ENCODE results near the gene PROCA1. TPM values are rescaled to one million over a fixed set of nuclear protein-coding genes. Genes with fewer than 3 reads are reported as not detected.
A peak's percentile ranks its signal among the peaks of the same experiment; 100 is the strongest.

PROCA1 gene
- total RNA-seq, 2 experiments from 2014 or later, result 2.1 to 3.1 TPM

DNA sequence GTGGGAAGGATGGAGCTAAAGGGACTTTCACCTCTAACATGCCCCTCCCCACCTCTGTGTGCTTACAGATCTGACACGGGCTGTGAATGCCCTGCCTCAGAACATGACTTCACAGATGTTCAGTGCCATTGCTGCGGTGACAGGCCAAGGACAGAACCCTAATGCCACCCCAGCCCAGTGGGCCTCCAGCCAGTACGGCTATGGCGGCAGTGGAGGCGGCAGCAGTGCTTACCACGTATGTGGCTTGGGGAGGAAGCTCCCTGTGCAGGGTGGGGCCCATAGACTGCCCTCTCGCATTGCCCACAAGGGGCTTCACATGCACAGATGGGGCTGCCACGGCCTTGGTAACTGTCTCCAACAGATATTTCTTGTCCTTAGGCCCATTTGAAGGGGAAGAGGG, 11.4 kb downstream of the PROCA1 start:
- intact Hi-C loops (cut with micrococcal nuclease), result no loop called here
- no peaks in the 10 kb centered on the region for H3K27me3 Mint-ChIP-seq (ENCODE audit: low read depth)
- H3K4me3 Mint-ChIP-seq, result no peak overlapping the region
- H3K36me3 Mint-ChIP-seq (ENCODE audit: low read depth), result peaks cover 39% of the 10 kb centered on the region
- no peaks in the 10 kb centered on the region for H3K9me3 Mint-ChIP-seq
- no peak overlapping the region for H3K27ac Mint-ChIP-seq
- CTCF ChIA-PET, result no interaction called here
- no peak for DNase-seq
- H3K4me1 Mint-ChIP-seq (ENCODE audit: low read depth), result no peaks in the 10 kb centered on the region

DNA sequence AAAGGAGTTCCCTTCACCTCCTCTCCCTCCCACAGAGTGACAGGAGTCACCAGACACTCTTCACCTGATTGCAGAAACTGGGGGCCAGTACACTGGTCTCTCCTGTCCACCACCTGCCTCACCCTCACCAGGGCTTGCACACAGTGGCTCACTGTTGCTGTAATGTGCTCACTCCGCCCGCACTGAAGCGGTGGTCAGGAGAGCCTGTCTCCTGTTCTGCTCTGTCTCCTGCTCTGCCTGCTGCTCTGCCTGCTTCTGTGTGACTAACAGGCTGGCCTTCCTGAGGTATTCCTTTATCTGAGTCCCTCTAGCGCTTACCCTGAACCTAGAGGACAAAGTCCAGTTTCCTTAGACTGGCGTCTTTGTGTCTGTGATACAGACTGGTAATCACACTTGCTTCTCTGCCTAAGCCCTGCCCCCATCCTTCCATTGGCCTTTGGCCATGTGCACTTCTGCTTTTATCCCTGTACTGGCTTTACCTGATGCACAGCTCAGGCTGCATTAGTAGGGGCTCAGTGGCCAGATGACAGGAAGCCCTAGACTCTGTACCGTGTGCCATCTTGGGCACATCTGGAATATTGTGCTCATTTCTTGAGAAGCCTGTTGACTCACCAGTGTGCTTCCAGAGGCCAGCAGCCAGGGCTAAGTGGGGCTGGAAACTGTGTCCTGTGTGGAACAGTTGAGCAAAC, 13.3 kb downstream of the PROCA1 start:
- DNase-seq, result no peak
- Mint-ChIP-seq H3K4me1 (ENCODE audit: low read depth) (no peaks in the 10 kb centered on the region), H3K27ac (peak overlapping the region; percentile 18), H3K27me3 (ENCODE audit: low read depth) (no peaks in the 10 kb centered on the region), H3K4me3 (no peak overlapping the region), H3K9me3 (no peaks in the 10 kb centered on the region), H3K36me3 (ENCODE audit: low read depth) (peaks cover 47% of the 10 kb centered on the region)
- CTCF ChIA-PET, result no interaction called here
- intact Hi-C loops (cut with micrococcal nuclease), result no loop called here

DNA sequence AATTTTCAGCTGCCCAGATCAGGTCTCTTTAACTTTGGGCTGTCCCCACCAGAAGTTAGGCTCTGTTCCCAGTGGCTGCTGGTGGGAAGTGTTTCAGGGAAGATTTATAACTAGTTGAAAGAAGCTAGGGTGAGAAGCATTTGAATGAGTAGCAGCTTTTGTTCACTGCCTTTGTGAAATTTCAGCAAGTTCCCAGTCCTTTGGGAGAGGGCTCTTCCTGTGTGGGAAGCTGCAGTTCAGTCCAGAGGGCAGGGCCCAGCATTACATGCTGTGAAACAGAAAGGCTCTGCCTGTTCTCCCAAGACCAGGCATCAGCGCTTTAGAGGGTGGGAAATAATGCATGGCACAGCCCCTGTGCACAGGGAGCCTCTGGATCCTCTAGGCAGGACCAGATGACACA, 17.8 kb downstream of the PROCA1 start:
- Mint-ChIP-seq H3K4me3 (no peak overlapping the region), H3K27me3 (ENCODE audit: low read depth) (no peaks in the 10 kb centered on the region), H3K36me3 (ENCODE audit: low read depth) (peaks cover 52% of the 10 kb centered on the region), H3K27ac (no peak overlapping the region), H3K4me1 (ENCODE audit: low read depth) (no peaks in the 10 kb centered on the region), H3K9me3 (no peaks in the 10 kb centered on the region)
- intact Hi-C loops (cut with micrococcal nuclease), result no loop called here
- no peak for DNase-seq
- CTCF ChIA-PET, result interaction anchor here (2.0 kb wide), 1 partner anchor 47 kb away, joined by 6 read pairs; no protein-coding TSS in a partner anchor

DNA sequence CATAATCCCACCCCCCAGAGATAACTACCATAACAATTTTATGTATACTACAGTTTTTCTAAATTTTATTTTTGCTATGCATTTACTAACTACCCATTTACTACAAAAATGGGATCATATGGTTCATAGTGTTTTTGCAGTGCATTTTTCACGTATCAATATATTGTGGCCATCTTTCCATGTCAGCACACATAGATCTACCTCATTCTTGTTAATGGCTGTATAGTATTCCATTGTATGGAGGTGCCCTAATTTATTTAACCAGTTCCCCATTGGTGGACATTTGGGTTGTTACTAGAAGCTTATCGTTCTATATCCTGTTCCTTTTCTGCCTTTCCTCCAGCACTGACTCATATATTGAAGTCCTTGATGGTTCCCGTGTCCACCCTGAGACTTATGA, 22.7 kb downstream of the PROCA1 start:
- Mint-ChIP-seq H3K4me3 (no peak overlapping the region), H3K9me3 (no peaks in the 10 kb centered on the region), H3K27ac (no peak overlapping the region), H3K4me1 (ENCODE audit: low read depth) (no peaks in the 10 kb centered on the region), H3K36me3 (ENCODE audit: low read depth) (peaks cover 63% of the 10 kb centered on the region), H3K27me3 (ENCODE audit: low read depth) (no peaks in the 10 kb centered on the region)
- intact Hi-C loops (cut with micrococcal nuclease), result no loop called here
- DNase-seq, result no peak
- CTCF ChIA-PET, result interaction anchor here (0.7 kb wide), 1 partner anchor 442 kb away, joined by 3 read pairs; no protein-coding TSS in a partner anchor

DNA sequence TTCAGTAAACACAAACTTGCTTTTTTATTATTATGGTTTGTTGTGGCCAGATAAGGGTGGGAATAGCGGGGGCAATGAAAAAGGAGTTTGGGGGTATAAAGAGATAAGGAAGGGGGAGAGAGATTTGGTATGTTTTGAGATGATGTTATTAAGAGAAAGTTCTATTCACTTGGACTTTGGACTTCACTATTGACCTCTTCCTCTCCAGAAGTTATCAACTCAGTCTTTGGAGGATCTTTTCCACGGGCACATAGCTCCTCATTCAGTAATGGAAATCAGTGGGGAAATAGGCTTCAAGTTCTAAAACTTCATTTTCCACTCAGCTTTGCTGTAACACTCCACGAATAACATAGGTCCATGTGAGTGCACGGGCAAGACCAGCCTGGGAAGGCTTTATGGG, 23.2 kb downstream of the PROCA1 start:
- intact Hi-C loops (cut with micrococcal nuclease), result no loop called here
- H3K27ac Mint-ChIP-seq, result no peak overlapping the region
- H3K9me3 Mint-ChIP-seq, result no peaks in the 10 kb centered on the region
- H3K4me1 Mint-ChIP-seq (ENCODE audit: low read depth), result no peaks in the 10 kb centered on the region
- no peaks in the 10 kb centered on the region for H3K27me3 Mint-ChIP-seq (ENCODE audit: low read depth)
- no peak overlapping the region for H3K4me3 Mint-ChIP-seq
- peaks cover 63% of the 10 kb centered on the region for H3K36me3 Mint-ChIP-seq (ENCODE audit: low read depth)
- CTCF ChIA-PET, result interaction anchor here (0.7 kb wide), 1 partner anchor 442 kb away, joined by 3 read pairs; no protein-coding TSS in a partner anchor
- DNase-seq, result no peak

DNA sequence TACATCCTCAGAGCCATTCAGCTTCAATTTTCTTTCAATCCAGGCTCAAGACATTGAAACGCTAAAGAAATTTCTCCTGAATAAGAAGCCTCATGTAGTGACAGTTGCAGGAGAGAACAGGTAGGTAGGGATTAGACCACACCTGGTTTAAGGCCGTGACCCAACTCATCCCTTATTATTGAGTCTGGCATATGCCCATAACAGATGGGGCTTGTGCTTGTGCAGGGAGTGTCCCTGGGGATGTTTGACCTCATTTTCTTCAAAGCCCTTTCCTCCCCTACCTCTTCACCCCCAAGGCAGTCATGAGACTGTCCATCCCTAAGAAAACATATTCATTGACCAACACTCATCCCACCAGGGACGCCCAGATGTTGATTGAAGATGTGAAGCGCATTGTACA, 25.4 kb downstream of the PROCA1 start:
- Mint-ChIP-seq H3K27ac (peak overlapping the region; percentile 36), H3K27me3 (ENCODE audit: low read depth) (no peaks in the 10 kb centered on the region), H3K36me3 (ENCODE audit: low read depth) (peaks cover 72% of the 10 kb centered on the region), H3K4me1 (ENCODE audit: low read depth) (no peaks in the 10 kb centered on the region), H3K9me3 (no peaks in the 10 kb centered on the region), H3K4me3 (no peak overlapping the region)
- no peak for DNase-seq
- intact Hi-C loops (cut with micrococcal nuclease), result no loop called here
- CTCF ChIA-PET, result interaction anchor here (0.6 kb wide), 1 partner anchor 39 kb away, joined by 6 read pairs; no protein-coding TSS in a partner anchor

DNA sequence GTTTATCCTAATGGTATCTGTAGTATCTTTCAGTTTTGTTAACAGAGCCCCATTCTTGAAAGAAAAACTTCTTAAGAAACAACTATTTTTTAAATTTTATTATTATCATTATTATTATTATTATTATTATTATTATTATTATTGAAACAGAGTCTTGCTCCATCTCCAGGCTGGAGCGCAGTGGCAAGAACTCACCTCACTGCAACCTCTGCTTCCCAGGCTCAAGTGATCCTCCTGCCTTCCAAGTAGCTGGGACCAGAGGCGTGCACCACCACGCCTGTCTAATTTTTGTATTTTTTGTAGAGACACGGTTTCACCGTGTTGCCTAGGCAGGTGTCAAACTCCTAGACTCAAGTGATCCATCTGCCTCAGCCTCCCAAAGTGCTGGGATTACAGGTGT, 26.3 kb downstream of the PROCA1 start:
- intact Hi-C loops (cut with micrococcal nuclease), result no loop called here
- CTCF ChIA-PET, result no interaction called here
- no peaks in the 10 kb centered on the region for H3K27me3 Mint-ChIP-seq (ENCODE audit: low read depth)

DNA sequence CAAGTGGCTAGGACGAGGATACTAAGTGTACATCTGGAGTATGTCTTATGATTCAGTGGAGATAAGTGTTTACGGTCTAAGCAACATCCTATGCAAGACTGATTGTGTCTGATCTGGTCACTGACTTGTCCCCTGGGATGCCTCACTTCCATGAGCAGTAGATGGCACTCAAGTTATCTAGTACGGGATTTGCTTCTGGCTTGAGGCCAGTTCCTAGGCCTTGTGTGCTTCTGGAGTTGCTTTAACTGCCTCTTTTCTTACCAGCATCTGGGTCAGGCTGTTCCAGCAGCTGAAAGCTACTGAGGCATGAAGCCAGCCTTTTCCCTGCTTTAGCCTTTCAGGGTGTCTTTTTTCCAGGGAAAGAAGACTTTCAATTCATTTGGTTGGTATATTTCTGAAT, 26.7 kb downstream of the PROCA1 start:
- intact Hi-C loops (cut with micrococcal nuclease), result no loop called here
- CTCF ChIA-PET, result no interaction called here
- H3K36me3 Mint-ChIP-seq (ENCODE audit: low read depth), result peaks cover 64% of the 10 kb centered on the region

More for the DNA sequence above, 26.3 kb downstream of the PROCA1 start:
- no peaks in the 10 kb centered on the region for H3K4me1 Mint-ChIP-seq (ENCODE audit: low read depth)
- no peak for DNase-seq
- no peak overlapping the region for H3K4me3 Mint-ChIP-seq
- H3K9me3 Mint-ChIP-seq, result no peaks in the 10 kb centered on the region
- H3K27ac Mint-ChIP-seq, result no peak overlapping the region
- H3K36me3 Mint-ChIP-seq (ENCODE audit: low read depth), result peaks cover 68% of the 10 kb centered on the region

DNA sequence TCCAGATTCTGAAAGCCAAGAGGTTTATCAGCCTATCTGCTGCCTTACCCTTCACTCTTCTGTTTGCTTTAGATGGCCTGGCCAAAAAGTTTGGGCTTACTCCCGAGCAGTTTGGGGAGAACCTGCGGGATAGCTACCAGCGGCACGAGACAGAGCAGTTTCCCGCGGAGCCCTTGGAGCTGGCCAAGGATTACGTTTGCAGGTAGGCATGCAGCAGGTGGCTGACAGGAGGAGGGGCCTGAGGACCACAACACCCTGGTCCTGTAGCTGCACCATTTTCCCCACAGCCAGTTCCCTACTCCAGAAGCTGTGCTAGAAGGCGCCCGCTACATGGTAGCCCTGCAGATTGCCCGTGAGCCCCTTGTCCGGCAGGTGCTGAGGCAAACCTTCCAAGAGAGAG, 29.0 kb downstream of the PROCA1 start:
- Mint-ChIP-seq H3K9me3 (no peaks in the 10 kb centered on the region), H3K4me3 (no peak overlapping the region), H3K36me3 (ENCODE audit: low read depth) (peaks cover 55% of the 10 kb centered on the region), H3K27me3 (ENCODE audit: low read depth) (no peaks in the 10 kb centered on the region), H3K27ac (no peak overlapping the region), H3K4me1 (ENCODE audit: low read depth) (no peaks in the 10 kb centered on the region)
- intact Hi-C loops (cut with micrococcal nuclease), result no loop called here
- no peak for DNase-seq
- CTCF ChIA-PET, result no interaction called here

More for the DNA sequence above, 26.7 kb downstream of the PROCA1 start:
- no peaks in the 10 kb centered on the region for H3K9me3 Mint-ChIP-seq
- no peaks in the 10 kb centered on the region for H3K4me1 Mint-ChIP-seq (ENCODE audit: low read depth)
- H3K4me3 Mint-ChIP-seq, result no peak overlapping the region
- no peaks in the 10 kb centered on the region for H3K27me3 Mint-ChIP-seq (ENCODE audit: low read depth)
- H3K27ac Mint-ChIP-seq, result no peak overlapping the region
- no peak for DNase-seq

DNA sequence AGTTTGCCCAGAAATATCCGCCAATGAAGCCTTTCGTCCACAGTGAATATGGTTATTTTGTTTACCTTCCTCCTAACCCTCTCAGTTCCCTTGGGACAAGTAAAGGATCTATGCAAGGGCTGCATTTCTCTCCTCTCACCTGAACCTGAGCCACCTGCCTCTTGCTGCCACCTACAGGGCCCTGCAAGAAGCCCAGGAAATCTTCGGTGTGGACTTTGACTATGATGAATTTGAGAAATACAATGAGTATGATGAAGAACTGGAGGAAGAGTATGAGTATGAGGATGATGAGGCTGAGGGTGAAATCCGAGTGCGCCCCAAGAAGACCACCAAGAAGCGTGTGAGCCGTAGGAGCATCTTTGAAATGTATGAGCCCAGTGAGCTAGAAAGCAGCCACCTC, 35.7 kb downstream of the PROCA1 start:
- CTCF ChIA-PET, result interaction anchor here (0.6 to 2.8 kb wide), 5 partner anchors 15 to 66 kb away, joined by 3 to 22 read pairs (median 3); no protein-coding TSS in a partner anchor
- Mint-ChIP-seq H3K36me3 (ENCODE audit: low read depth) (peaks cover 48% of the 10 kb centered on the region), H3K9me3 (no peaks in the 10 kb centered on the region), H3K27ac (no peak overlapping the region), H3K27me3 (ENCODE audit: low read depth) (no peaks in the 10 kb centered on the region), H3K4me1 (ENCODE audit: low read depth) (no peaks in the 10 kb centered on the region), H3K4me3 (no peak overlapping the region)
- peak; percentile 13 for DNase-seq
- intact Hi-C loops (cut with micrococcal nuclease), result loop anchor here (1.0 kb wide), 1 partner anchor 30 kb away; no protein-coding TSS in a partner anchor

DNA sequence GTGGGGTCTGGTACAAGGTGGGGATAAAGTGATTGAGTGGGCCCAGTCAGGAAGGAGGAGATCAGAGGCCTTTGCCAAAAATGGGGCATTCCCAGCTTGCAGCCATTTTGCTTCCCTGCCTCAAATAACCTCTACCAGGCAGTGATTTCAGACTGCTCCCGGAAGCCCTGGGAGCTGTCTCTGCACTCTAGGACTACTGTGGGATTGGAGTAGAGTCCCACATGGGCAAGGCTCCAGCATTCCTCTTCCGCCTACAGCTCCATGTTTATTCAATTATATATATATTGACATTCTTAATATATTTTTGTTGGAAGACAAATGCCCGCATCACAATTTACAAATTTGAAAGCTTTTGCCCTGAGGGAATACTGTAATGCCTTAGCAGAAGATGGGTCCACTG, 36.2 kb downstream of the PROCA1 start:
- intact Hi-C loops (cut with micrococcal nuclease), result no loop called here
- CTCF ChIA-PET, result interaction anchor here (0.6 to 2.8 kb wide), 4 partner anchors 28 to 66 kb away, joined by 3 to 22 read pairs (median 4); no protein-coding TSS in a partner anchor

DNA sequence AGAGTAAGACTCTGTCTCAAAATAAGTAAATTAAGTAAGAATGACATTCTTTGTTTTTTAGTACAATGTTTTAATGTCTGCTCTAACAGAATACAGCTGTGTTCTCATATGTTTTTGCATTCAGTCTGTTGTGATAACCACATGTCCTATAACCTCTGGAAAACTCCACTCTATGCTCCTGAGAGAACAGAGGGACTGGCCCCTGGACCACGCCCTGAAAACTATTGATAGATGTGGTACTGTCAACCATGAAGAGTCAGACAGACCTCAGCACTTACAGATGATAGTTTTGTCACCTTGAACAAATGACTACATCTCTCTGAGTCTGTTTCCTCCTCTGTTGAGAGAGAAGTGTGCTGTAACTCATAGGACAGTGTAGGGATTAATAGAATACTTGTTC, 41.8 kb downstream of the PROCA1 start:
- Mint-ChIP-seq H3K27ac (no peak overlapping the region), H3K36me3 (ENCODE audit: low read depth) (peaks cover 37% of the 10 kb centered on the region), H3K9me3 (no peaks in the 10 kb centered on the region), H3K27me3 (ENCODE audit: low read depth) (no peaks in the 10 kb centered on the region), H3K4me1 (ENCODE audit: low read depth) (peaks cover 31% of the 10 kb centered on the region), H3K4me3 (no peak overlapping the region)
- CTCF ChIA-PET, result no interaction called here
- DNase-seq, result no peak
- intact Hi-C loops (cut with micrococcal nuclease), result no loop called here

More for the DNA sequence above, 36.2 kb downstream of the PROCA1 start:
- no peak for DNase-seq
- H3K4me3 Mint-ChIP-seq, result no peak overlapping the region
- H3K9me3 Mint-ChIP-seq, result no peaks in the 10 kb centered on the region
- H3K36me3 Mint-ChIP-seq (ENCODE audit: low read depth), result peaks cover 50% of the 10 kb centered on the region
- H3K27ac Mint-ChIP-seq, result no peak overlapping the region
- H3K27me3 Mint-ChIP-seq (ENCODE audit: low read depth), result no peaks in the 10 kb centered on the region
- no peaks in the 10 kb centered on the region for H3K4me1 Mint-ChIP-seq (ENCODE audit: low read depth)

DNA sequence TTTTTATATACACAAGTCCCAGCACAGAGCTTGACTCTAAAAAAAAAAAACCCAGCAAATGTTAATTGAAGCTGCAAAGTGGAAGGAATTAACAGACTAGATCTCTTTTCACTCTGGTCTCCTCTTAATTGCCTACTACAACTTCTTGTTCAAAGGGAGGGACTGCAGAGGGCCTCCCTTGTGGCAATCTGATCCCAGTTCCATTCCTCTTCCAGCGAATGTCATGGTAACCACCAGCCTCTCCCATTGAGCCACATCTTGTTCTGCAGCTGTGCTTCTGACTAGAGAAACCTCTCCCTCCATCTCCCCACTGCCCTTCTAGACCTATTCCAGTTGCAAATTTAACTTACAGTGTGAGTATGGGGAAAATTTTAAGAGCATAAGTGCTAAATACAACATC, 43.8 kb downstream of the PROCA1 start:
- DNase-seq, result no peak
- Mint-ChIP-seq H3K27ac (no peak overlapping the region), H3K4me1 (ENCODE audit: low read depth) (peaks cover 52% of the 10 kb centered on the region), H3K27me3 (ENCODE audit: low read depth) (no peaks in the 10 kb centered on the region), H3K4me3 (no peak overlapping the region), H3K9me3 (no peaks in the 10 kb centered on the region), H3K36me3 (ENCODE audit: low read depth) (peaks cover 27% of the 10 kb centered on the region)
- intact Hi-C loops (cut with micrococcal nuclease), result no loop called here
- CTCF ChIA-PET, result interaction anchor here (0.6 kb wide), 1 partner anchor 10 kb away, joined by 3 read pairs; no protein-coding TSS in a partner anchor
